Cardiac fibroblast (primary cell): ENCODE measurements around the gene FIZ1.

Source experiments
- DNase-seq, 2 donors: peaks; one replicate each; pipeline versions ENCODE4 v3.0.0 to v3.0.0-alpha.2; 2010; ENCODE audit warnings: low read depth in 2 of 2
- H3K4me3 ChIP-seq, 2 donors: replicated peaks in 1 of 2; 1 replicate in 1 of 2; 2 replicates in 1 of 2; pipeline ENCODE4 v1.5.1; 2011; ENCODE audit warnings: low read depth in 2 of 2, low read length in 2 of 2, mild to moderate bottlenecking in 2 of 2, moderate library complexity in 1 of 2
- TF ChIP-seq, protein P1 (sequence below): IDR thresholded peaks from one replicate; pipeline ENCODE4 v1.5.1; 2011; ENCODE audit warnings: low read depth, mild to moderate bottlenecking, low read length, inconsistent platforms

Gene FIZ1

DNA sequence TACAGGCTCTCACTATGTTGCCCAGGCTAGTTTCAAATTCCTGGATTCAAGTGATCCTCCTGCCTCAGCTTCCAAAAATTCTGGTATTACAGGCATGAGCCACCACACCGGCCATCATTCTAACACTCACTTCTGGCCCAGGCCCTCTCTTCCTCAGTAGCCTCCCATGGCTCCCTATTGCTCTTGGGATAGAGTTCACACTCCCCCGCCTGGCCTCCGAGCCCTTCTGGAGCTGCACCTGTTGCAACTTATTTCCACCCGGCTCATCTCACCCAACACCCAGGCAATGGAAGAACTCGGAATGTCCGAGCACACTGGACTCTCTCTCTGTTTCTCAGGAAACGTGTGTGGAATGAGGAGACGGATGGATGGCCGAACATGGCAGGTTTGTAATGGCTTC lies 45.0 kb downstream of the FIZ1 start:
- no peak overlapping the region for H3K4me3 ChIP-seq
- TF ChIP-seq, protein P1, sequence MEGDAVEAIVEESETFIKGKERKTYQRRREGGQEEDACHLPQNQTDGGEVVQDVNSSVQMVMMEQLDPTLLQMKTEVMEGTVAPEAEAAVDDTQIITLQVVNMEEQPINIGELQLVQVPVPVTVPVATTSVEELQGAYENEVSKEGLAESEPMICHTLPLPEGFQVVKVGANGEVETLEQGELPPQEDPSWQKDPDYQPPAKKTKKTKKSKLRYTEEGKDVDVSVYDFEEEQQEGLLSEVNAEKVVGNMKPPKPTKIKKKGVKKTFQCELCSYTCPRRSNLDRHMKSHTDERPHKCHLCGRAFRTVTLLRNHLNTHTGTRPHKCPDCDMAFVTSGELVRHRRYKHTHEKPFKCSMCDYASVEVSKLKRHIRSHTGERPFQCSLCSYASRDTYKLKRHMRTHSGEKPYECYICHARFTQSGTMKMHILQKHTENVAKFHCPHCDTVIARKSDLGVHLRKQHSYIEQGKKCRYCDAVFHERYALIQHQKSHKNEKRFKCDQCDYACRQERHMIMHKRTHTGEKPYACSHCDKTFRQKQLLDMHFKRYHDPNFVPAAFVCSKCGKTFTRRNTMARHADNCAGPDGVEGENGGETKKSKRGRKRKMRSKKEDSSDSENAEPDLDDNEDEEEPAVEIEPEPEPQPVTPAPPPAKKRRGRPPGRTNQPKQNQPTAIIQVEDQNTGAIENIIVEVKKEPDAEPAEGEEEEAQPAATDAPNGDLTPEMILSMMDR: no peak

DNA sequence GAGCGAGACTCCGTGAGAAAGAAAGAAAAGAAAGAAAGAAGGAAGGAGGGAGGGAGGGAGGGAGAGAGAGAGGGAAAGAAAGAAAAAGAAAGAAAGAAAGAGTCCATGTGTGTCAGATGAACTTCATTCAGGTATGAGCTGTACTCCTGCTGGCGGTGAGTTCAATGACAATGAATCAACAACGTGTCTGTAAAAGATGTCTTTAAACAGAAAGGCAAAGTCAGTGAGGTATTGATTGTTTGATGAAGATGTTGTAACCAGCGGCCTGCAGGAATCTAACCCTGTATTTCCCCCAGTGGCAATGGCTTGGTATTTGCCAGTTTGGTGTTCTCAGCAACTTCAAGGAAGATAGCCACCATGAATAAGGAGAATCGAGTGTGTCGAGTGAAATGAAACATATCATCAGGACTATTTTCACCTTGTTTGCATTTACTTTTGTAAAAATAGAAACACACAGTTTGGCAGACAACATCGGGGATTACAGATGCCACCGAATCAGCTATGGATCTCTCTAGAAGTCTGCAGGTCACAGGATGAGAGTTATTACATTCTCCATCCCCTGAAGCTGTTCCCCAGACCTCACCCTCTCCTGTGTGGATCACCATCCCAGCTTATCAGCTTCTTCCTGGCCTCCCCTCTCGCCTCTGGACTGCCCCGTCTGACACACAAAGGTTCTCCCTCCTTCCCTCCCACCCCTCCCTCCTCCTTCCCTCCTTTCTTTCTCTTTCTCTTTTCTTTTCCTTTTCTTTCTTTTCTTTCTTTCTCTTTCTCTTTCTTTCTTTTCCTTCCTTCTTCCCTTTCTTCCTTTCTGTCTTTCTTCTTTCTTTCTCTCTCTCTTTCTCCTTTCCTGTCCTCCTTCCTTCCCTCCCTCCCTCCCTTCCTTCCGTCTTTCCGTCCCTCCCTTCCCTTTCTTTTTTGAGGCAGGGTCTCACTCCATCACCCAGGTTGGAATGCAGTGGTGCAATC lies 45.8 kb downstream of the FIZ1 start:
- H3K4me3 ChIP-seq: no peak overlapping the region
- TF ChIP-seq, protein P1: no peak

More for the DNA sequence above, 45.0 kb downstream of the FIZ1 start:
- no peak for DNase-seq

DNA sequence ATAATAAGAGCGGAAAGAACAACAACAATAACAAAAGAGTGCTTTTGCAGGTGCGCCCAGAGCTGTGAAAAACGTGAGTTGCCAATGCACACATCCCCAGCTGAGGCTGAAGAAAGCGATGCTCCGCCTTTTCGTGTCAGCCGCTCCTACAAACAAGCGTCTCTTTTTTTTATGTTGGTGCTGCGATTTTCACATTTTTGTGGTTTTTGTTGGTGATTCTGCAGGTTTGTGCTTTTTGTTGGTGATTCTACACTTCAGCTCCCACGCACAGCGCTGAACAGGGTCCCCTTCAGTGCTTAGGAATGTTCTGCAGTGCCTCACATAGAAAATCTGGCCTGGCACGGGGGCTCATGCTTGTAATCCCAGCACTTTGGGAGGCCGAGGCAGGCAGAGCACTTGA lies 46.7 kb downstream of the FIZ1 start:
- no peak overlapping the region for H3K4me3 ChIP-seq
- TF ChIP-seq, protein P1: no peak
- DNase-seq: peak; percentile 84 to 85

More for the DNA sequence above, 45.8 kb downstream of the FIZ1 start:
- DNase-seq: no peak

DNA sequence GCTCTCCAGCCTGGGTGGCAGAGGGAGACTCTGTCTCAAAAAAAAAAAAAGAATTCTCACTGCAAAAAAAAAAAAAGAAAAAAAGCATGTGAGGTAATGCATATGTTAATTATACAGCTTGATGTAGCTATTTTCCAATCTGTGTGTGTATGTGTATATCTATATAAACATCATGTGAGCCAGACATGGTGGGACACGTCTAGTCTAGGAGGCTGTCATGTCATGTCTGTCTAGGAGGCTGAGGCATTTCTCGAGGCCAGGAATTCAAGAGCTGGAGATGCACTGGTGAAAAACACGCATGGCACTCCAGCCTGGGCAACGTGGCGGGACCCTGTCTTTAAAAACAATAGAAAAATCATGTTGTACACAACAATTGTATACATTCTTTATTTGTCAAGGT lies 47.1 kb downstream of the FIZ1 start:
- DNase-seq: no peak
- TF ChIP-seq, protein P1: no peak
- no peak overlapping the region for H3K4me3 ChIP-seq

DNA sequence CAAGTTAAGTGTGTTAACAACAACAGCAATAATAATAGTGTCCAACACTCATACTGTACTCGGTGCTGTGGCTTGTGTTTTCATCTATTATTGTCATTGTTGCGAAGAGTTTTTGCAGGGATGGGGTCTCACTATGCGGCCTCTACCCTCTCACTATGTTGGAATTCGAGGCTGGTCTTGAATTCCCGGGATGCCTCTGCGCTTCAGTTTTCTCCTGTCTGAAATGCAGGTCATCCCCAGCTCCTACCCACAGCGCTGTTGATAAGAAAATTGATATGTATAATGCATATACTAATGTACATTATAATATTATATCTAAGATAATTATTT lies 49.0 kb downstream of the FIZ1 start:
- no peak overlapping the region for H3K4me3 ChIP-seq
- DNase-seq: peak in 1 of 2 donors; percentile 28
- TF ChIP-seq, protein P1: no peak

DNA sequence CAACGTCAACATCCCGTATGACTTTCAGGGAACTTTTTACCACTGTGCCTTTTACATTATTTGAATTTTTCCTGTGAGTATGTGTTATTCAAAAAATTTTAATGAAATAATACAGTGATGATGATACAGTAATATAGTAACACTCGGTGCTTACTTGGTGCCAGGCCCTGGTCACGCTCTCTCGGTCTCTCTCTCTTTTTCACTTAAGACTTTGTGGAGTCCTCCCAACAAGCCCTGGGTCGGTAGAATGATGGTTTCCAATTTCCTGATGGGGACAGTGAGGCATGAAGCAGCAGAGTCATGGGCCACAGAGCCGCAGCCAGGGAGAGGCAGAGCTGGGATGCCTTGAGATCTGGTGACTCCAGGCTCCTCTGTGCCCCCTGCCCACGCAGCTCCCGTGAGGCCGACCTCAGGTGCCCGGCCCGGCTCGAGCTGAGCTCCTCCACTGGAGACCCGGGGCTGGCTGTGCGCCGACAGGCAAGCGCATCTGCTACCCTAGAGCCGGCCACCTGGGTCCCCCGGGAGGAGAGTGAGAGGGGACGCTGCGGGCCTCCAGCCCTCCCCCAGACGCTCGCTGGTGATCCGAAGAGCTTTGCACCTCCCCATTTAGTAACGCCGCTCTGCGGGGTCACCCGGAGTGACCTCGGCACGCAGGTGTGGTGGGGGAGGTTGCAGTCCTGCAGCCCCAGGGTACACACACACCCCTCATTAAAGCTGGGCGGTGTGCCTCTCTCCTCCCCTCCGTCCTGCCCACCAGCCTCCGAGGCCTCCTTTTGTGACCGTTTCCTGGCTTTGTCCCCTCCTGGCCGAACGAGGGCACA lies 49.6 kb downstream of the FIZ1 start:
- DNase-seq: peak; percentile 82 to 94
- TF ChIP-seq, protein P1: peak; percentile 12
- H3K4me3 ChIP-seq: peak overlapping the region in 1 of 2 donors; percentile 37
